HG03045 (cell line): Measurements from ENCODE around the gene PKM.
"Not testable (repeated sequence)": the region's sequence is repeated elsewhere in the genome, so short reads cannot be mapped to it uniquely, and the experiment has no call there.

Experiments
- ATAC-seq: cut with Tn5 transposase; IDR thresholded peaks from one replicate; pipeline ENCODE4 v1.9.1; 2021; ENCODE audit warnings: mild to moderate bottlenecking, moderate library complexity; ENCODE audit not compliant: unreplicated experiment

Gene PKM

DNA sequence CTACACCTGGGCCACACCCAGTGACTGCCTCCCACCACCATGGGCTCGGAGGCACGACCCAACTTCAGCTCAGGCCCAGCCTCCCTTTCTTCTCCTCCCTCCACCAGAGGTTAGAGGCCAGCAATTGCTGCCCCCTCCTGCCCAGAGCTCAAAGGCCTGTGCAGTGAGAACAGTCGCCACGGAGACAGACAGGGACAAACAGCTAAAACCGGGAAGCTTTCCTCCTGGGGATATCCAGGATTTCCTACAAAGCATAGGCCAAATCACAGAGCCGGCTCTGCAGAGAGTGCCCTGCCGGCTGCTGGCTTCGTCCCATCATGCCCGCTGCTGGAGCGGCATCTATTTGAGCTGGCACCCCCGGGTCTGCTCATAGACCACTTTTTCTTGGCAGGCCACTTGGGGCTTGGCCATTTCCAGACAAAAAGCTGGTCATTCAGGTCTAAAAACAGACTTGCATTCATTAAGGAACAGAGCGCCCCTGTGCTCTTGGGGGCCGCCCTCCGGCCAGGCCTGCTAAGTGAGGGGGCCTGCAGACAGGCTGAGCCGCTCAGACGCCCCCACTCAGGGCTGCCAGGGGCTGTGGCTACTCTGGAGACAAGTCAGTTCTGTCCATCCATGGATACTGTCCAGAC is 50.9 kb downstream of the PKM start:
- ATAC-seq = no peak

DNA sequence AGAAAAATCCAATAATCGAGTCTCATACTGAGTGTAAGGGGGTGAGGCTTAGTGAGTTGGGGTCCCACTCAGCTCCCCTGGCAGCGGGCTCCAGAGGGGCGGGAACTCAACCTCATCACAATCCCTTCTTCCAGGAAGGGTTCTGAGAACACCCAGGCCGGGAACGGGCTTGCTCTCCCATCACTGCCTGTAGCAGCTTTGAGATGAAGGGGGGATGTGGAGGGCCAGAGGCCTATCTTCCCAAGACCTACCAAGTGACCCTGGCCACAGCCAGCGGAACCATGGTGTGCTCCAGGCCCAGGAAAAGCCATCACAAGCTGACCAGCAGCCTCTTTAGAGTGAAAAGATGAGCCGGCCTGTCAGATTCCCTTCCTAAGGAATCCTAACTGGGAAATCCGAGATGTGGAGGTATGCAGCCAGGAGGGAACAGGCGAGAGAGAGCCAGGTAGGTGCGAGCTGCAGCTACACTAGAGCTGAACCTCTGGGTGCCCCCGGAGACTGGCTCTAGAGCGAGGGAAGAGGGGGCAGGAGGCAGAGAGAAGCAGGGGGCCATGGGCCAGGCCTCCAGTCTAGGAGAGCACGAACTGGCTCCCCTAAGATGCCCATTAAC is 51.9 kb downstream of the PKM start:
- ATAC-seq = no peak

GRCh38 chr15:72176743-72177142 is 54.2 kb downstream of the PKM start:
- no peak for ATAC-seq

DNA sequence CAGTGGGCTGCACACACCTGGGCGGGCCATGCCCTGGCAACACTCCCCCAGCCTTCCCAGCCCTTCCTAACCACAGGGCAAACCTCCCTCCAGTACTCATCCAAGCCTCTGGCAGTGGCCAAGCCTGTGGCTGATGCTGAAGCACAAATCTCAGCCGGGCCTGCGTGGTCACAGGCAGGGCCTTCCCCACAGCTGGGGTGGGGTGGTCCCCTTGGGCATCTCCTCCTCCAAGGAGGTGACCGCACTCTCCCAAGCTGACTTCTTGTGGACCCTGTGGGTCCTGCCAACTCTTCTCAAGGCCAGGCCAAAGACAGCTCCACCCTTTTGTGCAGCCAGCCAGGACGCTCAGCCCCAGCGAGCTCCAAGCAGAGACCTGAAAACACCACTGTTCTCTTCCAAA is 54.8 kb downstream of the PKM start:
- no peak for ATAC-seq

DNA sequence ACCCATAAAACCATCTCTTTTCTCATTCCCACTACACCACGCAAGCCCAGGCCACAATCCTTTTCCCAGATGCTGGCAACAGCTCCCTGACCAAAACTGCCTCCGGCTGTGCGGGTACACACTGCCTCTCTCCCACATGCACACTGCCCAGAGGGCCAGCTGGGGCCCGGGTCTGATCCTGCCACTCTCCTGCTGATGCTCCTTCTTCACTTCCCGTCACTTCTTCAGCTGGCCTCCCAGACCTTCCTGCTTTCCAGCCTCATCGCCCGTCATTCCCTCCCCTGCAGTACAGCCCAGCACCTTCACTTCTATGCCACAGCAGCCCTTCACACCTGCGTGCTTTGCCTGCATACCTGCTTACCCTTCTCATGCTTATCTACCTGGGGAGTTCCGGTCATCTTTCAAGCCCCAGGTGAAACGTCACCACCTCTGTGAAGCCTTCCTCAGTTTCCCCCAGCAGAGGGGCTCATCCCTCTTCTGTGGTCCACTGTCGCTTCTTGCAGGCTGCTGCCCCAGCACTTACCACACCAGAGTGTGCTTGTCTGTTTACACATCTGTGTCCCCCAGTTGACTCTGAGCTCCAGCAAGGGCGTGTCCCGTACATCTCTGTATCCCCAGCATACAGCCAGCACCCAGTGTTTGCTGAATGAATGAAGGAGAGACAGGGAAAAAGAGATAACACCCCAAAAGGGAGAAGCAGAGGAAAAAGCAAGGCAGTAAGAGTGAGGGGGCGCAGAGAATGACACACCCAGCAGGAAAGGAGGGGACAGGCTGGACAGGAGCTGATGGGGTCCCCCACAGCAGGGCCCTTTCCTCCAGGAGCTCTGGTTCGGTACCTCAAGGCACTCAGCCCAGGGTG is 55.6 kb downstream of the PKM start:
- no peak for ATAC-seq

DNA sequence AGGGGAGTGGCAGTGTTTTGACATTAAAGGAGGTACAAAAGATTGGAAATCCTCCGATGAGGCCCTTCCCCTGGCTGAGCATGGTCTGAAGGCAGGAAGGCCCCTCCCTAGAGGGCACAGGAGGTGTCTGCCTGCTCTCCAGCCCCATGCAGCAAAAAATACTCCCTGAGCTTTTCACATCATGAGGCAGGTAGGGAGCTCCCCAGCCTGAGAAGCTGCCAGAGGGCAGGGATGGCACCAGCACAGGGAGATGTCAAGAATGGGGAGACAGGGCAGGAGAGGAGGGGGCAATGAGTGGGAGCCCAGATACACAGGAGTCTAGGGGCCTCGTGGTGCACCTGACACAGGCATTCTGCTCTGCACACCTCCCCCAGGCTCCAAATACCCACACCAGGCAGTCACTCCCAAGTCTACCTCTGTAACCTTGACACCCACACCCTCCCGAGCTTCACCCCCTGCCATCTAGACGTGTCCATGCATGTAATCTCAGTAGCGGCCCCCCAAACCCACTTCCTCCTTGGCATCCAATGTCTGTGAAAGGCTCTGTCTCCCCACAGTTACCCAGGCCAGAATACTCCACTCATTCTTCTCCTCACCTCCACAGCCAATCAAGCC is 56.3 kb downstream of the PKM start:
- no peak for ATAC-seq

DNA sequence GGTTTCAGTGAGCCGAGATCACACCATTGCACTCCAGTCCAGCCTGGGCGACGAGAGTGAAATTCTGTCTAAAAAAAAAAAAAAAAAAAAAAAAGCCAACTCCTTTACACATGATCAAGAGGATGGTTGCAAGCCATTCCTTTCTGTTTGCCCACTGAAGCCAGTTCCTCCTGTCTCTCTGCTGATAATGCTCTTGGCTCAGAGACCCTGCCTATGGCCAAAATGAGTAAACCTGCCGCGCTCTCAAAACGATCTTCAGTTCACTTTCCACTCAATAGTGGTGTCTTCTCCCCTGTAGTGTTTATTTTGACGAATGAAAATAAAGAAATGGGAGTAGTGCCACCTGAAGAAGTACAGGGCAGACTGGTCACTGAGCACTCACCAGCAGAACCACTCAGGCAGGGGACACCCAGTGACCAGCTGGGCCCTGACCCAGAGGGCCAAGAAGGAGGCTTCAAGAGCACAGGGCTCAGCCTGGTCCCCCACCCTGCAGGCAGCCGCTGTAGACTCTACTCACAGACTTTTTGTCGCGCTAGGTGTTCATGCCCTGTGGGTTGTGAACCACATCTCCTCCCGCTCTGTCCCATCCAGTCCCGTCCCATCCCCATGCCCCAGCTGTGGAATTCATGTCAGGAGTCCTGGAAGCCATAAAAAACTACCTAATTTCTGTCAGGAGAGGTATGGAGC is 57.0 kb downstream of the PKM start:
- ATAC-seq = no peak

DNA sequence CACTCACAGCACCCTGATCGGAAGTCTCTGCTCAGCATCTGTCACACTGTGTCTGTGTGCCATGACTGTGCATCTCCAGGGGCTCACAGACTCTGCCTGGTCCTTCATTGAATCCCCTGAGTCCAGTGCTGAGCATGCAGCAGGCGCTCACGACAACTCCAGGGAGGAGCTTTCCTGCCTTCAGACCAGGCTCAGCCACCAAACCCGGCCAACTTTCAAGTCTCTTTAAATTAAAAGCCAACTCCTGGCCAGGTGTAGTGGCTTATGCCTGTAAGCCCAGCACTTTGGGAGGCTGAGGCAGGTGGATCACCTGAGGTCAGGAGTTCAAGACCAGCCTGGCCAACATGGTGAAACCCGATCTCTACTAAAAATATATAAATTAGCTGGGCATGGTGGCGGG is 57.6 kb downstream of the PKM start:
- no peak for ATAC-seq

- no peak for ATAC-seq
These were observed 58.2 kb downstream of the PKM start for GRCh38 chr15:72172796-72173195.

- not testable (repeated sequence) for ATAC-seq
These were observed 59.0 kb downstream of the PKM start for GRCh38 chr15:72171978-72172377.

DNA sequence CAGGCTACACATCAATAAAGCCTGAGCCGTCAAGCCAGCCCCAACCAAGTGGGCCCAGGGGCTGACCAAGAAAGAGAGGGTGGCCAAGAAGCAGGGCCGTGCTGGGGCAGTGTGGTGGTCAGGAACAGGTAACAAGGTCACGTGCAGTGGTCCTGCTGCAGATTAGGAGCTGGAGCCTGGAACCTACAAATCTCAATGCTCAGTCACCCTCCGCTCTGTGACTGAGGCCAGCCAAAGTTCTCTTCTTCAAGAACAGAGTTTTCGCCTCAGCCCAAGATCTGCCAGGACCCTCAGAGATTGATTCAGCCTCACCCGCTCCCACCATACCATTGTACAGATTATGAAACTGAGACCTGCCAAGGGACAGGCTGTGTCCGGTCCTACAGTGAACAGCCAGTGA is 60.3 kb downstream of the PKM start:
- no peak for ATAC-seq

- ATAC-seq = no peak
These were observed 60.9 kb downstream of the PKM start for GRCh38 chr15:72169921-72170611.

DNA sequence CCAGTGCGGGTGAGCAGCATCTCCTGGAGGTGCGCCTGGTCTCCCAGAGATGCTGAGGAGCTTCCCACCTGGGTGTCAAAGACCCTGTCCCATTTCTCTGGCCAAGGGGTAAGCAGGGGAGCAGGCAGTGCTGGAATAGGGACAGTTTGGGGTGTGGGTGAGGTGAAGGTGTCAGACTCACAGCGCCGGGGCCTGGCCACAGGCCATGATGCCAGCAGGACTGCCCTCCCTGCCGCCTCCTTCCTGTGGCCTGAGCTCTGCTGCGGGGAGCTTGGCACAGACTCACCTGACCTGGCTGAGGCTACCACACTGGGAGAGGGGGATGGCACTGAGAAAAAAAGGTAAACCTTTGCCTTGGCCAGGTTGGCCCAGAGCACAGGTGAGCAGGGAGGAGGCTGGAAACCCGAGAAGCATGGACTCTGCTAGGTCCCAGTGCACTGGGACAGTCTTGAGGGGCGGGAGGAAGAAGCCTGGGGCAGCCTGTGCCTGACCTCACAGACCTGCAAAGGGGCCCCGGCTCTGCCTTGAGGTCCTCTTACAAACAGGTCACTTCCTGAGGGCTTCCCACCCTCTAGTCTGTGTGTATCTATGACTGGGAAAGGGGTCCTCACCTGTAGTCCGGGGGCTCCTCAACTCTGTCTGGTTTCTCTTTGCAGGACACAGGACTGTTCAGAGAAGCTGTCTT is 61.6 kb downstream of the PKM start:
- no peak for ATAC-seq

DNA sequence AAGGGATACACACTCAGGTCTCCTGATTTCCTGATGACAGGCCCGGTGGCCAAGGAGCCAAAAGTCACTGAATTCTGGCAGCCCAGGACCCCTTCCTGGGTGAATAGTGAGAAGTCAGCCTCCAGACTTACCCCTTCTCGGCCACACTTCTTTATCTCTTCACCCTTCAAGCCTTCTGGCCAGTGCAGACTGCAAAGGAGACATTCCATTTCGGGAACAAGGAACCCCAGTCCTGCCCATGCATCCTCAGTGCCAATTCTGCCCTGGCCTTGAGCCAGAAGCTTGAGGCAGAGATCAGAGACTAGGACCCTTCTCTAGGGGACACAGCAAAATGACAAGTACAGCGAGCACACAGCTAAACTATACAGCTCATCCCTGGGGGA is 62.2 kb downstream of the PKM start:
- no peak for ATAC-seq

DNA sequence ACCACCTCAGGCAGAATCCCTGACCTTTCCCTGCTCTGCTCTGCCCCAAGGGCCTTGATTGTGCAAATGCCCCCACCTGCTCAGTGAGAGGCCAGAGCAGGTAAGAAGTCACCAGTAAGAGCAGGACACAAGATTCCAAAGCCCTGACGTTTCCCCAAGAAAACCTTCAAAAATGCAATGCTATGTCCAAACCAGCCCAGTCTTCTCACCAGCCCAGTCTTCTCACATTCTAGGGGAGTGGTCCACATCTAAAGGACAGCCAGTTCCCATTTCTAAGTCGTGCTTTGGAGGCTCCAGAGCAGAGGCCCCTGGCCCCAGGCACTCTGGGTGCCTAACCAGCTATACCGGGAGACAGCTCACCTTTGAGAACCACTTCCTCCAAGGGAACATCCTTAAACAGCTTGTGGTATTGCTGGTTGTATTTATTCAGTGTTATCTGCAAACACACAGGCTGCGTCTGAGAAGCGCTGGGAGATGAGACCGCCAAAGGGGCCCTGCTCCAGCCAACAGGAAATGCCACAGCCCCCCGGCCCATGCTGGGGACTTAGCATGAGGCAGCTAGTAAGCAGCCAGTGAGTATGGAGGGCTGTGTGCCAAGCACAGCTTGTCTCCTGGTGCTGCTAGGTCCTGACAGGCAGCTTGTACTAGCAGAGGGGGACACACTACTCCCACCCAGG is 62.7 kb downstream of the PKM start:
- ATAC-seq = no peak

DNA sequence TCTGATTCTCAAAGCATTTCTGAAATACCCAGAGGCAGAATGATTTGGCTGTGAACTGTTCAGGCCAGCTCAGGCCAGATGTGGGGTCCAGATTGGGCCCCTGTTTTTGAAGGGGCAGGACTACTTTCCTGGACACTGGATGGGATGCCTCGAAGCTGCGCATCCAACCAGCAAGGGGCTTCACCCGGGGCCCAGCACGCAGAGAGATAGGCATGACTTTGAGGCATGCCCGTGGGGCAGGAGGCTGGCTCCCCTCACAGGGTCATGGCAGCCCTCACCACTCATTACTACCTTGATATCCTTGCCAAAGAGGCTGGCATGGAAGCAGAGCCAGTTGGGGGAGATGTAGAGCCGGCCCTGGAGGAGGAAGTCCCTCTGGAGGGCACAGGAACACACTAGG is 63.5 kb downstream of the PKM start:
- ATAC-seq = no peak

GRCh38 chr15:72166716-72167417 is 64.1 kb downstream of the PKM start:
- no peak for ATAC-seq

DNA sequence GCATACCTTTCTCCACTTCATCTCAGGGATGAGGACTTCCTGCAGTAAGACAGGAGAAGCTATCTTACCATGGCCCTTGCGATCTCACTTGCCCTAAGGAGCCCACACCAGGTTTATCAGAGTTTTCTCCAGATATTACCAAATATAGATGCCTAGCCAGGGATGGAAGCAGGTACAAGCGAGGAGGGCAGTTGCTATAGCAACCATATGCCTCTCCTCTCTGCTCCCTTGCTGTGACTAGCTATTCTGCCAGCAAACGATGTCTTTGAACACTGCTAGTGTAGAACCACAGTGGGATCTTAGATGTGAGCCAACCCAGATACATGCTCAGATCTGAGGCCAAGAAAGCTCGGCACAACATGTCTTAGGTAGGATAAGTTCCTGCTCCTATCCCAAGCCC is 67.3 kb downstream of the PKM start:
- no peak for ATAC-seq

GRCh38 chr15:72162569-72162968 is 68.4 kb downstream of the PKM start:
- ATAC-seq = no peak
